Osteoblast (primary cell): ENCODE measurements around the gene FARP1. TPM values are rescaled to one million over a fixed set of nuclear protein-coding genes. Genes with fewer than 3 reads are reported as not detected.

ENCODE experiments used
- DNase-seq: peaks from one replicate; pipeline ENCODE4 v3.0.0; 2011; ENCODE audit warnings: low spot score, mixed read lengths; ENCODE audit not compliant: insufficient read length; ENCODE audit errors: missing footprints
- H2AFZ ChIP-seq: 2 replicates; pipeline ENCODE4 v1.6.0; 2011; ENCODE audit warnings: mild to moderate bottlenecking, low read length
- H3K27ac ChIP-seq: 2 replicates; pipeline ENCODE4 v1.5.1; 2011; ENCODE audit warnings: mild to moderate bottlenecking, low read depth, low read length, moderate library complexity
- H3K27me3 ChIP-seq: 2 replicates; pipeline ENCODE4 v1.6.0; 2012; ENCODE audit warnings: mild to moderate bottlenecking, control low read depth, inconsistent platforms, low read length, moderate library complexity; ENCODE audit not compliant: insufficient read depth
- H3K36me3 ChIP-seq: 2 replicates; pipeline ENCODE4 v1.5.1; 2011; ENCODE audit warnings: mild to moderate bottlenecking, low read length, control low read depth, moderate library complexity; ENCODE audit not compliant: insufficient read depth
- H3K4me1 ChIP-seq: 2 replicates; pipeline ENCODE4 v1.5.1; 2011; ENCODE audit warnings: mild to moderate bottlenecking, low read length, control low read depth, moderate library complexity; ENCODE audit not compliant: insufficient read depth
- H3K4me2 ChIP-seq: 2 replicates; pipeline ENCODE4 v1.6.0; 2011; ENCODE audit warnings: mild to moderate bottlenecking, low read length; ENCODE audit not compliant: insufficient read depth
- H3K4me3 ChIP-seq: fragments of 200-600 bp; sonication (generic); 3 replicates; pipeline ENCODE4 v1.5.1; 2012; ENCODE audit warnings: mild to moderate bottlenecking, low read length, inconsistent platforms; ENCODE audit not compliant: insufficient read depth
- H3K79me2 ChIP-seq: 2 replicates; pipeline ENCODE4 v1.6.0; 2012; ENCODE audit warnings: mild to moderate bottlenecking, low read length, control low read depth, inconsistent platforms; ENCODE audit not compliant: insufficient read depth
- H3K9me3 ChIP-seq: 2 replicates; pipeline ENCODE4 v1.5.1; 2011; ENCODE audit warnings: low read depth, low read length, control low read depth
- H4K20me1 ChIP-seq: 2 replicates; pipeline ENCODE4 v1.6.0; 2012; ENCODE audit warnings: mild to moderate bottlenecking, low read length, control low read depth; ENCODE audit not compliant: insufficient read depth
- CTCF ChIP-seq: IDR thresholded peaks from 2 replicates; pipeline ENCODE4 v1.5.1; 2011; ENCODE audit warnings: mild to moderate bottlenecking, low read depth, low read length, moderate library complexity; ENCODE audit errors: extremely low read depth
- total RNA-seq: library from RNA; depleted of rRNA; stranded (reverse); fragments of >200 nt; gene quantifications from 2 replicates; pipeline ENCODE4 v1.2.3, GENCODE V29; 2012

The FARP1 gene
- total RNA-seq, 1 donor: 36.2 TPM

DNA sequence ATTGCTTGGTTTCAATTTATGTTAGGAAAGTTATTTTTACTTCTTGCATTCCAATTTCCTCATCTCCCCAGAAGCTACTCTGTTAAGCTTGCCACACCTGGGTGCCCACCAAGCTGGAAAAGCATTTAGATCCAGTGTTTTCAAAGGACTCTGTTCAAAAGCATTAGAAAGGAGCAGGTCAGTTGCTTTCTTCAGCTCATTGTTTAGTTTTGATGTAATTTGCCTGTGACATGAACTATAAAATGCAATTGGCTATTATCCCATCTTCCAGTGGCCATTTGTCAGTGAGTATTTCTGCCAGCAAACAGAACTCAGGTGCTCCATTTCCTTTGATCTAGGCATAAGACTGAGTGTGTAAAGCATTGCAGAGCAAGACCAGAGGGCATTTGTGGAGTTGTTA is 80.8 kb downstream of the FARP1 start:
- no peak overlapping the region for H3K4me2 ChIP-seq
- no peaks in the 10 kb centered on the region for H4K20me1 ChIP-seq
- H3K9me3 ChIP-seq: no peaks in the 10 kb centered on the region
- H3K4me1 ChIP-seq: peaks cover 30% of the 10 kb centered on the region
- H3K27ac ChIP-seq: no peak overlapping the region
- H3K36me3 ChIP-seq: peaks cover 12% of the 10 kb centered on the region
- H3K27me3 ChIP-seq: no peaks in the 10 kb centered on the region
- no peak overlapping the region for H3K4me3 ChIP-seq
- peaks cover 64% of the 10 kb centered on the region for H3K79me2 ChIP-seq
- no peak for TF ChIP-seq CTCF
- no peak overlapping the region for H2AFZ ChIP-seq
- DNase-seq: no peak

DNA sequence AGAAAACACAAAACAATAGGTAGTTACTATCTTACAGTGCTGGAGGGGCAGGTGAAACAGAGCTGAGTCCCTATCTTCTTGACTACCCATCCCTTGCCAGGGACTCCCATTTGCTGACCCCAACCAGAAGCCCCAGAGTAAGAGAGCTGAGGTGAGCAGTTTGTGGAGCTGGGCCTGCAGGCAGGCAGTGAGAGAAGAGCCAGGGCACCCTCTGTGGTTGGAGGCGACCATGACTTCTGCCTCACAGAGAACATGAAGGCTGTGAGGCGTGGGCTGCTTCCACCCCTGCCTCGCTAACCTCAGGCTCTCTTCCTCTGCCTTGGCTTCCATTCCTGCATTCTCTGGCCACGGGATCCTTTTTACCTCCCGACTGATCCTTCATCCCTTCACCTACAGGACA is 81.7 kb downstream of the FARP1 start:
- H3K4me2 ChIP-seq: no peak overlapping the region
- H3K4me3 ChIP-seq: no peak overlapping the region
- no peaks in the 10 kb centered on the region for H3K27me3 ChIP-seq
- no peak for TF ChIP-seq CTCF
- H3K4me1 ChIP-seq: peaks cover 36% of the 10 kb centered on the region
- no peak overlapping the region for H3K27ac ChIP-seq
- DNase-seq: no peak
- H3K36me3 ChIP-seq: peaks cover 12% of the 10 kb centered on the region
- H4K20me1 ChIP-seq: no peaks in the 10 kb centered on the region
- H2AFZ ChIP-seq: no peak overlapping the region
- H3K79me2 ChIP-seq: peaks cover 60% of the 10 kb centered on the region
- no peaks in the 10 kb centered on the region for H3K9me3 ChIP-seq

- no peaks in the 10 kb centered on the region for H4K20me1 ChIP-seq
- peaks cover 12% of the 10 kb centered on the region for H3K36me3 ChIP-seq
- peaks cover 61% of the 10 kb centered on the region for H3K79me2 ChIP-seq
- no peak overlapping the region for H2AFZ ChIP-seq
- no peak for TF ChIP-seq CTCF
- H3K9me3 ChIP-seq: no peaks in the 10 kb centered on the region
- DNase-seq: no peak
- H3K27ac ChIP-seq: no peak overlapping the region
- no peaks in the 10 kb centered on the region for H3K27me3 ChIP-seq
- H3K4me3 ChIP-seq: no peak overlapping the region
- H3K4me2 ChIP-seq: no peak overlapping the region
- H3K4me1 ChIP-seq: peaks cover 33% of the 10 kb centered on the region
These were observed 82.4 kb downstream of the FARP1 start for GRCh38 chr13:98225036-98225940.

GRCh38 chr13:98226496-98226895 is 83.6 kb downstream of the FARP1 start:
- no peak overlapping the region for H3K4me2 ChIP-seq
- no peak overlapping the region for H3K4me3 ChIP-seq
- peaks cover 12% of the 10 kb centered on the region for H3K36me3 ChIP-seq
- TF ChIP-seq CTCF: no peak
- no peak overlapping the region for H3K27ac ChIP-seq
- H3K27me3 ChIP-seq: no peaks in the 10 kb centered on the region
- no peaks in the 10 kb centered on the region for H4K20me1 ChIP-seq
- H3K4me1 ChIP-seq: peaks cover 21% of the 10 kb centered on the region
- H3K9me3 ChIP-seq: no peaks in the 10 kb centered on the region
- no peak overlapping the region for H2AFZ ChIP-seq
- no peak for DNase-seq
- peaks cover 63% of the 10 kb centered on the region for H3K79me2 ChIP-seq
